Calu3 (cell line): Measurements from ENCODE around the gene OPTC. TPM values are rescaled to one million over a fixed set of nuclear protein-coding genes. Genes with fewer than 3 reads are reported as not detected.
"Not testable (repeated sequence)": the region's sequence is repeated elsewhere in the genome, so short reads cannot be mapped to it uniquely, and the experiment has no call there.

ENCODE experiments used
- BruUV-seq: library from RNA; stranded (reverse); fragments of 400-500 nt; replicated peaks from 2 replicates; lab custom pipeline; 2021; lab: Mats Ljungman, UMichigan
- CTCF ChIA-PET: fragments of 300-600 bp; sonication (Branson Sonifier 250); formaldehyde crosslinking; loops from one replicate; lab custom pipeline; 2022; ENCODE audit warnings: antibody characterized with exemption; lab: Charles Lee
- DNase-seq: peaks from one replicate; pipeline ENCODE4 v3.0.0; 2022
- H3K27ac Mint-ChIP-seq: one replicate; pipeline ENCODE4 v1.8.0; 2022; ENCODE audit warnings: mixed read lengths; ENCODE audit not compliant: unreplicated experiment
- H3K27me3 Mint-ChIP-seq: one replicate; pipeline ENCODE4 v1.8.0; 2022; ENCODE audit warnings: mixed read lengths; ENCODE audit not compliant: unreplicated experiment
- H3K36me3 Mint-ChIP-seq: one replicate; pipeline ENCODE4 v1.8.0; 2022; ENCODE audit warnings: mild to moderate bottlenecking, moderate library complexity, mixed read lengths; ENCODE audit not compliant: insufficient read depth, unreplicated experiment
- H3K4me1 Mint-ChIP-seq: one replicate; pipeline ENCODE4 v1.8.0; 2022; ENCODE audit warnings: mild to moderate bottlenecking, low read depth, mixed read lengths; ENCODE audit not compliant: unreplicated experiment
- H3K4me3 Mint-ChIP-seq: one replicate; pipeline ENCODE4 v1.8.0; 2022; ENCODE audit warnings: mild to moderate bottlenecking, low read depth, moderate library complexity, mixed read lengths; ENCODE audit not compliant: unreplicated experiment
- H3K9me3 Mint-ChIP-seq: one replicate; pipeline ENCODE4 v1.8.0; 2022; ENCODE audit warnings: low read depth, mixed read lengths; ENCODE audit not compliant: unreplicated experiment
- CTCF ChIP-seq: fragments of 200-600 bp; IDR thresholded peaks from one replicate; pipeline ENCODE4 v1.8.0; 2022; ENCODE audit warnings: antibody characterized with exemption; ENCODE audit not compliant: unreplicated experiment
- intact Hi-C: fragments of 100-400 bp; cut with micrococcal nuclease; formaldehyde crosslinking; loops from one replicate; pipeline ENCODE4 v1.10.0; 2022; ENCODE audit not compliant: unreplicated experiment
- total RNA-seq: library from RNA; stranded (reverse); gene quantifications from 2 replicates; pipeline ENCODE4 v1.2.3, GENCODE V29; 2022

OPTC gene
- total RNA-seq, 1 experiment from 2014 or later, result not detected

GRCh38 chr1:203464743-203465142, 29.2 kb upstream of the OPTC start:
- intact Hi-C loops, result no loop called here
- CTCF ChIA-PET, result interaction anchor here (0.6 kb wide), 2 partner anchors 122 to 149 kb away, joined by 3 to 5 read pairs; no protein-coding TSS in a partner anchor
- H3K27ac Mint-ChIP-seq, result no peak overlapping the region
- DNase-seq, result no peak
- BruUV-seq, result no TSS peak
- H3K4me1 Mint-ChIP-seq, result no peaks in the 10 kb centered on the region
- H3K9me3 Mint-ChIP-seq, result no peaks in the 10 kb centered on the region
- TF ChIP-seq CTCF, result no peak
- no peaks in the 10 kb centered on the region for H3K36me3 Mint-ChIP-seq
- H3K4me3 Mint-ChIP-seq, result no peak overlapping the region
- H3K27me3 Mint-ChIP-seq, result peaks cover 96% of the 10 kb centered on the region

GRCh38 chr1:203465146-203465798, 28.7 kb upstream of the OPTC start:
- TF ChIP-seq CTCF, result no peak
- H3K36me3 Mint-ChIP-seq, result peaks cover 2% of the 10 kb centered on the region
- intact Hi-C loops, result no loop called here
- H3K27ac Mint-ChIP-seq, result no peak overlapping the region
- peaks cover 96% of the 10 kb centered on the region for H3K27me3 Mint-ChIP-seq
- H3K9me3 Mint-ChIP-seq, result no peaks in the 10 kb centered on the region
- no peak for DNase-seq
- CTCF ChIA-PET, result interaction anchor here (0.6 kb wide), 1 partner anchor 123 kb away, joined by 3 read pairs; no protein-coding TSS in a partner anchor
- no TSS peak for BruUV-seq
- no peak overlapping the region for H3K4me3 Mint-ChIP-seq
- H3K4me1 Mint-ChIP-seq, result no peaks in the 10 kb centered on the region

- Mint-ChIP-seq H3K9me3 (no peaks in the 10 kb centered on the region), H3K4me1 (no peaks in the 10 kb centered on the region), H3K4me3 (no peak overlapping the region), H3K36me3 (peaks cover 5% of the 10 kb centered on the region), H3K27me3 (peaks cover 96% of the 10 kb centered on the region), H3K27ac (no peak overlapping the region)
- no peak for DNase-seq
- TF ChIP-seq CTCF, result no peak
- BruUV-seq, result no TSS peak
- CTCF ChIA-PET, result no interaction called here
- intact Hi-C loops, result no loop called here
Measured at GRCh38 chr1:203465948-203466347, 28.0 kb upstream of the OPTC start.

- H3K4me3 Mint-ChIP-seq, H3K36me3 Mint-ChIP-seq, H3K9me3 Mint-ChIP-seq, H3K4me1 Mint-ChIP-seq, intact Hi-C loops, BruUV-seq, DNase-seq, H3K27ac Mint-ChIP-seq, CTCF ChIA-PET: not testable (repeated sequence)
- H3K27me3 Mint-ChIP-seq, result peaks cover 89% of the 10 kb centered on the region
Measured at GRCh38 chr1:203466906-203467549, 26.9 kb upstream of the OPTC start.

- intact Hi-C loops, result no loop called here
- Mint-ChIP-seq H3K36me3 (peaks cover 5% of the 10 kb centered on the region), H3K9me3 (no peaks in the 10 kb centered on the region), H3K27me3 (peaks cover 89% of the 10 kb centered on the region), H3K27ac (no peak overlapping the region), H3K4me3 (no peak overlapping the region), H3K4me1 (no peaks in the 10 kb centered on the region)
- CTCF ChIA-PET, result no interaction called here
- DNase-seq, result no peak
- no TSS peak for BruUV-seq
- TF ChIP-seq CTCF, result no peak
Measured at GRCh38 chr1:203467550-203467921, 26.4 kb upstream of the OPTC start.
